ENCODE measurements around the gene PRKCQ.
"Not testable (repeated sequence)": the region's sequence is repeated elsewhere in the genome, so short reads cannot be mapped to it uniquely, and the experiment has no call there.

Gene PRKCQ

DNA sequence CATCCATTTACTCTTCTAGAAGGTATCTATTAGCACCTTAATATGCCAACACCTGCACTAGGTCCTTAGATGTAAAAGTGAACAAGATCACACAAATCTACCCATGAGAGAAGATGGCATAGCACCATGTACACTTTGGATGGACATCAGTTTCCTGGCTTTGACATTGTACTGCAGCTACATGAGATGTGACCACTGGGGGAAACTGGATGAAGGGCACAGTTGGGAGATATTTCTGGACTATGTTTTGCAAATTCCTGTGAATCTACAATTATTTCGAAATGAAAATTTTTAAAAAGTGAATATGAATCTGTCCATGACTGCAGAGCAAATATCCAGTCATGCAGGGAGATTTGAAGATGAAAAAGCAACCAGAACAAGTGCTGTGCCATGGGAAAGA, 124.5 kb downstream of the PRKCQ start:
- Histone ChIP-seq H3K36me3 (ENCODE audit: control insufficient read depth in 1 of 2, insufficient read depth in 2 of 2, low read length in 2 of 2) (no peaks in the 10 kb centered on the region), H4K91ac (ENCODE audit: low read depth, low read length) (no peak overlapping the region), H4K8ac (ENCODE audit: low read depth, low read length) (no peak overlapping the region), H3K4me2 (ENCODE audit: low read length) (no peak overlapping the region), H4K12ac (ENCODE audit: low read depth, low read length) (no peak overlapping the region), H2AFZ (ENCODE audit: insufficient read depth, low read length, poor library complexity) (no peak overlapping the region), H2BK12ac (ENCODE audit: low read length) (no peak overlapping the region), H3K27ac (ENCODE audit: low read depth, low read length) (no peak overlapping the region), H2AK5ac (ENCODE audit: low read length) (no peak overlapping the region), H3K79me1 (ENCODE audit: low read length) (no peaks in the 10 kb centered on the region), H3K27me3 (ENCODE audit: insufficient read depth, low read length) (no peaks in the 10 kb centered on the region), H3K23ac (ENCODE audit: low read length) (no peak overlapping the region), H3K79me2 (ENCODE audit: control insufficient read depth, insufficient read depth, low read length, poor library complexity) (no peaks in the 10 kb centered on the region), H3K14ac (ENCODE audit: low read length) (no peak overlapping the region), H3K9me3 (ENCODE audit: insufficient read depth, low read depth, low read length) (no peaks in the 10 kb centered on the region), H3K18ac (ENCODE audit: low read length) (no peak overlapping the region), H3K4ac (ENCODE audit: low read depth, low read length) (no peak overlapping the region), H2BK120ac (ENCODE audit: insufficient read depth, low read length, poor library complexity) (no peak overlapping the region), H3K4me3 (ENCODE audit: low read depth, low read length) (no peak overlapping the region), H3K4me1 (ENCODE audit: control insufficient read depth in 1 of 2, insufficient read depth in 2 of 2, low read length in 2 of 2) (no peaks in the 10 kb centered on the region), H3K9ac (ENCODE audit: low read length) (no peak overlapping the region), H2BK5ac (ENCODE audit: low read depth, low read length, poor library complexity) (no peak overlapping the region)
- WGBS (ENCODE audit: extremely low coverage, insufficient coverage, insufficient read length), result no CpG with 5 or more reads among the region's 1 CpG
- no peak for DNase-seq

DNA sequence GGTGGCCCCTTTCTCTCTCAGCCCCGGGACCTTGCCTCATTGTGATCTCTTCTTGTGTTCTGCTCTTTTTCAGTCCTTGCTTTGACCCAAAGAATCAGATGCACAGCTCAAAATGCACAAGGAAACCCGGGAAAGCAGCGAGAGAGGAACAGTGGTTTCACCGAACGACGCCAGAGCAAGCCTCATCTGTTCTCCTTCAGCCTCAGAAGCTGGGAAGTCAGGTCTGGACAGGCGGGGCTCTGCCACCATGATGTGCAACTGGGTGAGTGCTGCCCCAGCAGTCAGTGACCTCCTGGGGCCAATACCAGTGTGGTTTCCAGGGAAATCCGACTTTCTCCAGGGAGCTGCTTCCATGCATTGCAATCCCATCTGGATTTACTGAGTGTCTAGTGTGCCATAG, 133.4 kb downstream of the PRKCQ start:
- Histone ChIP-seq H3K36me3 (ENCODE audit: control insufficient read depth in 1 of 2, insufficient read depth in 2 of 2, low read length in 2 of 2) (no peaks in the 10 kb centered on the region), H4K8ac (ENCODE audit: low read depth, low read length) (no peak overlapping the region), H3K27me3 (ENCODE audit: insufficient read depth, low read length) (no peaks in the 10 kb centered on the region), H2BK12ac (ENCODE audit: low read length) (no peak overlapping the region), H3K23ac (ENCODE audit: low read length) (no peak overlapping the region), H2BK120ac (ENCODE audit: insufficient read depth, low read length, poor library complexity) (no peak overlapping the region), H3K14ac (ENCODE audit: low read length) (no peak overlapping the region), H3K27ac (ENCODE audit: low read depth, low read length) (no peak overlapping the region), H2AFZ (ENCODE audit: insufficient read depth, low read length, poor library complexity) (no peak overlapping the region), H4K12ac (ENCODE audit: low read depth, low read length) (no peak overlapping the region), H2BK5ac (ENCODE audit: low read depth, low read length, poor library complexity) (no peak overlapping the region), H3K79me1 (ENCODE audit: low read length) (no peaks in the 10 kb centered on the region), H3K4me1 (ENCODE audit: control insufficient read depth in 1 of 2, insufficient read depth in 2 of 2, low read length in 2 of 2) (peaks cover 0 to 2% of the 10 kb centered on the region in 2 experiments), H3K4ac (ENCODE audit: low read depth, low read length) (no peak overlapping the region), H3K9ac (ENCODE audit: low read length) (no peak overlapping the region), H2AK5ac (ENCODE audit: low read length) (no peak overlapping the region), H4K91ac (ENCODE audit: low read depth, low read length) (no peak overlapping the region), H3K79me2 (ENCODE audit: control insufficient read depth, insufficient read depth, low read length, poor library complexity) (no peaks in the 10 kb centered on the region), H3K9me3 (ENCODE audit: insufficient read depth, low read depth, low read length) (peaks cover 2% of the 10 kb centered on the region), H3K4me3 (ENCODE audit: low read depth, low read length) (no peak overlapping the region), H3K4me2 (ENCODE audit: low read length) (no peak overlapping the region), H3K18ac (ENCODE audit: low read length) (no peak overlapping the region)
- DNase-seq, result no peak
- no CpG with 5 or more reads among the region's 8 CpGs for WGBS (ENCODE audit: extremely low coverage, insufficient coverage, insufficient read length)

DNA sequence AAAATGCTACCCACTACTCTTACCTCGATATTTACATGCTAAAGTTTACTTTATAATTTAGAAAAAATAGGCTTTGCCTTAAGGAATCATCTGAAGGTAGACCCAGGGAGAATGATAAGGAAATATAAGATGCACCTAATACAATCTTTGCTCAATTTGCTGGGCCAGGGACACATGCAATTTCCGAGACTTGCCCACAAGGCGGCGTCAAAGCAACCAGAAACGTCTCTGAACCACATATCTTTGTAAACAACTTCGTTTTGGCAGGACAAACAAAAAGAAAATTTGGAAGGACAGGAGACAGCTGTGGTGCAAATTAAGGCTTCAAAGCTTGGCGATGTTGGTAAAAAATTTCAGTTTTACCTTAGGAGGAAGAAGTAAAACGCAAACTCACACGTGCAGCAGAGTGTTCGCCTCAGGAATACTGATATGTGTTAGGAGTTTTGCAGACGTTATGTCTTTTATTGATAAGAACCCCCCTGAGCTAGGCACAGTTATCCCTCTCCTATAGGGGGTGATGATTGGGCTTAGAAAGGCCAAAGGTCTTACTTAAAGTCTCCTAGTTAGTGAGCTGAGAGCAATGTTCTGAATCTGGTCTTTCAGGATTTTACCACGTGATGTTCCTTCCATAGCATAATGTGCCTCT, 134.3 kb downstream of the PRKCQ start:
- no peak overlapping the region for H4K91ac ChIP-seq (ENCODE audit: low read depth, low read length)
- H3K27me3 ChIP-seq (ENCODE audit: insufficient read depth, low read length), result no peaks in the 10 kb centered on the region
- no peak overlapping the region for H3K14ac ChIP-seq (ENCODE audit: low read length)
- H2AK5ac ChIP-seq (ENCODE audit: low read length), result no peak overlapping the region
- no peak overlapping the region for H2BK120ac ChIP-seq (ENCODE audit: insufficient read depth, low read length, poor library complexity)
- H4K12ac ChIP-seq (ENCODE audit: low read depth, low read length), result no peak overlapping the region
- WGBS (ENCODE audit: extremely low coverage, insufficient coverage, insufficient read length), result no CpG with 5 or more reads among the region's 12 CpGs
- H4K8ac ChIP-seq (ENCODE audit: low read depth, low read length), result no peak overlapping the region
- no peak overlapping the region for H3K4me3 ChIP-seq (ENCODE audit: low read depth, low read length)
- no peaks in the 10 kb centered on the region for H3K79me1 ChIP-seq (ENCODE audit: low read length)
- H3K18ac ChIP-seq (ENCODE audit: low read length), result no peak overlapping the region
- no peak overlapping the region for H2BK5ac ChIP-seq (ENCODE audit: low read depth, low read length, poor library complexity)
- no peak overlapping the region for H3K23ac ChIP-seq (ENCODE audit: low read length)
- H3K9me3 ChIP-seq (ENCODE audit: insufficient read depth, low read depth, low read length), result peaks cover 2% of the 10 kb centered on the region
- H3K9ac ChIP-seq (ENCODE audit: low read length), result no peak overlapping the region
- no peak overlapping the region for H3K27ac ChIP-seq (ENCODE audit: low read depth, low read length)
- H3K79me2 ChIP-seq (ENCODE audit: control insufficient read depth, insufficient read depth, low read length, poor library complexity), result no peaks in the 10 kb centered on the region
- H3K4me2 ChIP-seq (ENCODE audit: low read length), result no peak overlapping the region
- no peak overlapping the region for H2AFZ ChIP-seq (ENCODE audit: insufficient read depth, low read length, poor library complexity)
- no peaks in the 10 kb centered on the region for H3K36me3 ChIP-seq (ENCODE audit: control insufficient read depth in 1 of 2, insufficient read depth in 2 of 2, low read length in 2 of 2)
- DNase-seq, result peak in 1 of 2 donors; percentile 48
- peaks cover 0 to 2% of the 10 kb centered on the region in 2 experiments for H3K4me1 ChIP-seq (ENCODE audit: control insufficient read depth in 1 of 2, insufficient read depth in 2 of 2, low read length in 2 of 2)
- H3K4ac ChIP-seq (ENCODE audit: low read depth, low read length), result no peak overlapping the region
- no peak overlapping the region for H2BK12ac ChIP-seq (ENCODE audit: low read length)

DNA sequence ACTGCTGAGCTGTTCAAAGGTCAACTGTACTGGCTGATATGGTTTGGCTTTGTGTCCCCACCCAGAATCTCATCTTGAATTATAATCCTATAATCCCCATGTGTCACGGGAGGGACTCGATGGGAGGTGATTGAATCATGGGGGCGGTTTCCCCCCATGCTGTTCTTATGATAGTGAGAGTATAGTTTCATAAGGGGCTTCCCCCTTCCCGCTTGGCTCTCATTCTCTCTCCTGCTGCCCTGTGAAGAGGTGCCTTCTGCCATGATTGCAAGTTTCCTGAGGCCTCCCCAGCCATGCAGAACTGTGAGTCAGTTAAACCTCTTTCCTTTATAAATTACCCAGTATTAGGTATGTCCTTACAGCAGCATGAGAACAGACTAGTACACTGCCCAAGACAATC, 140.2 kb downstream of the PRKCQ start:
- not testable (repeated sequence) for H3K4ac ChIP-seq (ENCODE audit: low read depth, low read length); H2BK120ac ChIP-seq (ENCODE audit: insufficient read depth, low read length, poor library complexity); H3K4me3 ChIP-seq (ENCODE audit: low read depth, low read length); H3K79me1 ChIP-seq (ENCODE audit: low read length); H2AFZ ChIP-seq (ENCODE audit: insufficient read depth, low read length, poor library complexity); H3K14ac ChIP-seq (ENCODE audit: low read length); H3K9me3 ChIP-seq (ENCODE audit: insufficient read depth, low read depth, low read length); DNase-seq; H3K27me3 ChIP-seq (ENCODE audit: insufficient read depth, low read length); H4K91ac ChIP-seq (ENCODE audit: low read depth, low read length); H2AK5ac ChIP-seq (ENCODE audit: low read length); H3K18ac ChIP-seq (ENCODE audit: low read length); H3K4me2 ChIP-seq (ENCODE audit: low read length); H2BK5ac ChIP-seq (ENCODE audit: low read depth, low read length, poor library complexity); H2BK12ac ChIP-seq (ENCODE audit: low read length); H4K12ac ChIP-seq (ENCODE audit: low read depth, low read length); H4K8ac ChIP-seq (ENCODE audit: low read depth, low read length); H3K4me1 ChIP-seq (ENCODE audit: control insufficient read depth in 1 of 2, insufficient read depth in 2 of 2, low read length in 2 of 2); H3K9ac ChIP-seq (ENCODE audit: low read length); H3K27ac ChIP-seq (ENCODE audit: low read depth, low read length); H3K79me2 ChIP-seq (ENCODE audit: control insufficient read depth, insufficient read depth, low read length, poor library complexity); H3K23ac ChIP-seq (ENCODE audit: low read length); H3K36me3 ChIP-seq (ENCODE audit: control insufficient read depth in 1 of 2, insufficient read depth in 2 of 2, low read length in 2 of 2)
- WGBS (ENCODE audit: extremely low coverage, insufficient coverage, insufficient read length), result no CpG with 5 or more reads among the region's 4 CpGs
